ENCODE results near the gene HECW1.
"Not testable (repeated sequence)": the region's sequence is repeated elsewhere in the genome, so short reads cannot be mapped to it uniquely, and the experiment has no call there.

Gene HECW1

GRCh38 chr7:43211693-43212092 lies 99.2 kb downstream of the HECW1 start:
- no peak for DNase-seq

GRCh38 chr7:43212921-43213320 lies 100.5 kb downstream of the HECW1 start:
- DNase-seq, result no peak

- no peak for DNase-seq
Observed at GRCh38 chr7:43215061-43215460, 102.6 kb downstream of the HECW1 start.

GRCh38 chr7:43217055-43217454 lies 104.6 kb downstream of the HECW1 start:
- no peak for DNase-seq

- not testable (repeated sequence) for DNase-seq
Observed at GRCh38 chr7:43218901-43219300, 106.5 kb downstream of the HECW1 start.

GRCh38 chr7:43220250-43220649 lies 107.8 kb downstream of the HECW1 start:
- DNase-seq, result no peak

GRCh38 chr7:43220742-43221141 lies 108.3 kb downstream of the HECW1 start:
- no peak for DNase-seq

GRCh38 chr7:43229801-43230200 lies 117.4 kb downstream of the HECW1 start:
- DNase-seq, result no peak

GRCh38 chr7:43232366-43232765 lies 119.9 kb downstream of the HECW1 start:
- DNase-seq, result no peak

GRCh38 chr7:43234073-43234472 lies 121.6 kb downstream of the HECW1 start:
- no peak for DNase-seq

GRCh38 chr7:43234968-43235367 lies 122.5 kb downstream of the HECW1 start:
- no peak for DNase-seq

- DNase-seq, result no peak
Observed at GRCh38 chr7:43240565-43240964, 128.1 kb downstream of the HECW1 start.

- DNase-seq, result no peak
Observed at GRCh38 chr7:43242628-43243255, 130.3 kb downstream of the HECW1 start.

GRCh38 chr7:43244232-43244631 lies 131.8 kb downstream of the HECW1 start:
- DNase-seq, result no peak

GRCh38 chr7:43244784-43245183 lies 132.3 kb downstream of the HECW1 start:
- DNase-seq, result no peak

GRCh38 chr7:43247757-43248156 lies 135.3 kb downstream of the HECW1 start:
- DNase-seq, result no peak

GRCh38 chr7:43248553-43248952 lies 136.1 kb downstream of the HECW1 start:
- no peak for DNase-seq

- no peak for DNase-seq
Observed at GRCh38 chr7:43248961-43249822, 136.7 kb downstream of the HECW1 start.

GRCh38 chr7:43249823-43250145 lies 137.3 kb downstream of the HECW1 start:
- no peak for DNase-seq

GRCh38 chr7:43260980-43261878 lies 148.8 kb downstream of the HECW1 start:
- peak; percentile 80 to 93 for DNase-seq

GRCh38 chr7:43265139-43265538 lies 152.7 kb downstream of the HECW1 start:
- no peak for DNase-seq

GRCh38 chr7:43273939-43274719 lies 161.7 kb downstream of the HECW1 start:
- no peak for DNase-seq

- no peak for DNase-seq
Observed at GRCh38 chr7:43274752-43275151, 162.3 kb downstream of the HECW1 start.
